GM19043 (cell line): ENCODE results near the gene TLNRD1.

Source experiments
- ATAC-seq: cut with Tn5 transposase; IDR thresholded peaks from one replicate; pipeline ENCODE4 v1.9.1; 2021; ENCODE audit warnings: low read depth; ENCODE audit not compliant: unreplicated experiment

Gene TLNRD1

GRCh38 chr15:81025721-81026370 lies 25.1 kb downstream of the TLNRD1 start:
- ATAC-seq = no peak

GRCh38 chr15:81026836-81027599 lies 26.3 kb downstream of the TLNRD1 start:
- no peak for ATAC-seq

- ATAC-seq = no peak
Observed at GRCh38 chr15:81029414-81030300, 28.9 kb downstream of the TLNRD1 start.

GRCh38 chr15:81030301-81030750 lies 29.6 kb downstream of the TLNRD1 start:
- no peak for ATAC-seq

- ATAC-seq = no peak
Observed at GRCh38 chr15:81031203-81031602, 30.5 kb downstream of the TLNRD1 start.

GRCh38 chr15:81032355-81032754 lies 31.6 kb downstream of the TLNRD1 start:
- no peak for ATAC-seq

- ATAC-seq = no peak
Observed at GRCh38 chr15:81032818-81033217, 32.1 kb downstream of the TLNRD1 start.

GRCh38 chr15:81033508-81033907 lies 32.8 kb downstream of the TLNRD1 start:
- no peak for ATAC-seq

- ATAC-seq = no peak
Observed at GRCh38 chr15:81037952-81038743, 37.4 kb downstream of the TLNRD1 start.

- no peak for ATAC-seq
Observed at GRCh38 chr15:81038975-81039607, 38.4 kb downstream of the TLNRD1 start.

GRCh38 chr15:81040757-81041156 lies 40.0 kb downstream of the TLNRD1 start:
- no peak for ATAC-seq

- ATAC-seq = no peak
Observed at GRCh38 chr15:81043281-81043934, 42.7 kb downstream of the TLNRD1 start.

- no peak for ATAC-seq
Observed at GRCh38 chr15:81043935-81044575, 43.3 kb downstream of the TLNRD1 start.

GRCh38 chr15:81046290-81046689 lies 45.6 kb downstream of the TLNRD1 start:
- ATAC-seq = no peak

GRCh38 chr15:81047928-81048327 lies 47.2 kb downstream of the TLNRD1 start:
- ATAC-seq = no peak

GRCh38 chr15:81049835-81050234 lies 49.1 kb downstream of the TLNRD1 start:
- no peak for ATAC-seq

- no peak for ATAC-seq
Observed at GRCh38 chr15:81050259-81050658, 49.5 kb downstream of the TLNRD1 start.

- ATAC-seq = no peak
Observed at GRCh38 chr15:81050805-81051204, 50.1 kb downstream of the TLNRD1 start.

- no peak for ATAC-seq
Observed at GRCh38 chr15:81052046-81052445, 51.3 kb downstream of the TLNRD1 start.
